K562 (cell line): Measurements from ENCODE around the gene MAB21L4. TPM values are rescaled to one million over a fixed set of nuclear protein-coding genes. Genes with fewer than 3 reads are reported as not detected.

Source experiments
- ATAC-seq: fragments of 200-7000 bp; cut with Tn5 transposase; 3 replicates; pipeline ENCODE4 v1.9.1; 2020; ENCODE audit warnings: moderate library complexity
- BruUV-seq: library from RNA; stranded (reverse); fragments of 400-500 nt; replicated peaks from 2 replicates; lab custom pipeline; 2021; lab: Mats Ljungman, UMichigan
- CTCF ChIA-PET: fragments of 300-600 bp; formaldehyde crosslinking; extraction: SDS; loops from one replicate; lab custom pipeline; 2021; ENCODE audit warnings: low intra/inter-chr PET ratio; lab: Yijun Ruan, JAX
- POLR2A ChIA-PET: fragments of 300-600, 350-650 bp; sonication (Branson Sonifier 250); formaldehyde crosslinking; extraction: SDS; loops from one replicate; lab custom pipeline; 2021; ENCODE audit warnings: antibody characterized with exemption, inconsistent platforms; lab: Yijun Ruan, JAX
- DNase-seq, 4 experiments: peaks; one replicate each; pipeline versions ENCODE4 v3.0.0 to v3.0.0-alpha.2; 2011 to 2018; ENCODE audit warnings: low spot score in 3 of 4, mixed read lengths in 3 of 4; ENCODE audit errors: extremely low read depth in 1 of 4
- FAIRE-seq: peaks from 2 replicates; lab custom pipeline; 2011; peaks lifted over from hg19 to GRCh38; lab: Jason Lieb, UNC
- H2AFZ ChIP-seq: 2 replicates; pipeline ENCODE4 v1.6.0; 2011; ENCODE audit warnings: low read depth, low read length, control low read depth, inconsistent platforms
- H3K27ac ChIP-seq: fragments of 200-600 bp; 3 replicates; pipeline ENCODE4 v1.8.0; 2011; ENCODE audit warnings: low read depth, mild to moderate bottlenecking, control low read depth, inconsistent platforms, low read length, moderate library complexity, mixed read lengths; ENCODE audit errors: extremely low read depth
- H3K27me3 ChIP-seq, 2 experiments: fragments of 300-600 bp in 1 of 2; 2 replicates in 1 of 2; 3 replicates in 1 of 2; pipeline versions ENCODE4 v1.6.0 to v1.8.0; 2011; ENCODE audit warnings: inconsistent platforms in 2 of 2, low read length in 2 of 2, mild to moderate bottlenecking in 1 of 2, mixed read lengths in 1 of 2, moderate library complexity in 1 of 2; ENCODE audit not compliant: control insufficient read depth in 2 of 2, insufficient read depth in 2 of 2
- H3K36me3 ChIP-seq: fragments of 300-600 bp; 3 replicates; pipeline ENCODE4 v1.8.0; 2011; ENCODE audit warnings: mild to moderate bottlenecking, low read length, inconsistent platforms; ENCODE audit not compliant: control insufficient read depth, insufficient read depth
- H3K4me1 ChIP-seq, 2 experiments: fragments of 200-600 bp in 1 of 2; replicated peaks in 1 of 2; 2 replicates in 1 of 2; 3 replicates in 1 of 2; pipeline versions ENCODE4 v1.5.1 to v1.8.0; 2011; ENCODE audit warnings: inconsistent platforms in 2 of 2, low read length in 2 of 2, mild to moderate bottlenecking in 1 of 2, mixed read lengths in 1 of 2, moderate library complexity in 1 of 2; ENCODE audit not compliant: control insufficient read depth in 2 of 2, insufficient read depth in 2 of 2
- H3K4me2 ChIP-seq: 2 replicates; pipeline ENCODE4 v1.6.1; 2011; ENCODE audit warnings: low read length, control low read depth, inconsistent platforms, mixed read lengths; ENCODE audit not compliant: insufficient read depth
- H3K4me3 ChIP-seq: fragments of 200-600 bp; sonication (generic), shearing (Covaris generic); 2 replicates; pipeline ENCODE4 v1.5.1; 2016; ENCODE audit warnings: control low read depth, inconsistent platforms
- H3K79me2 ChIP-seq: fragments of 200-600 bp; 3 replicates; pipeline ENCODE4 v1.8.0; 2011; ENCODE audit warnings: low read length, inconsistent platforms; ENCODE audit not compliant: control insufficient read depth, insufficient read depth
- H3K9ac ChIP-seq, 2 experiments: 2 replicates each; pipeline versions ENCODE4 v1.6.0 to v1.6.1; 2011; ENCODE audit warnings: low read depth in 2 of 2, low read length in 2 of 2, control low read depth in 1 of 2, inconsistent platforms in 1 of 2, mild to moderate bottlenecking in 1 of 2, mixed read lengths in 1 of 2; ENCODE audit not compliant: insufficient read depth in 1 of 2
- H3K9me1 ChIP-seq: one replicate; pipeline ENCODE4 v1.6.0; 2011; ENCODE audit warnings: inconsistent platforms, mild to moderate bottlenecking, low read length, moderate library complexity; ENCODE audit not compliant: control insufficient read depth, insufficient read depth
- H3K9me3 ChIP-seq: replicated peaks from 2 replicates; pipeline ENCODE4 v1.5.1; 2011; ENCODE audit warnings: low read depth, low read length, inconsistent platforms; ENCODE audit not compliant: control insufficient read depth, insufficient read depth
- H4K20me1 ChIP-seq: replicated peaks from 2 replicates; pipeline ENCODE4 v1.6.1; 2011; ENCODE audit warnings: low read length, inconsistent platforms, mixed read lengths; ENCODE audit not compliant: control insufficient read depth, insufficient read depth
- BDP1 ChIP-seq: IDR thresholded peaks from 3 replicates; pipeline ENCODE4 v1.6.1; 2011; ENCODE audit not compliant: insufficient read length, insufficient read depth
- HMBOX1 ChIP-seq: sonication (generic); IDR thresholded peaks from 2 replicates; pipeline ENCODE4 v1.6.1; 2016
- LEF1 ChIP-seq: fragments of 450-650 bp; IDR thresholded peaks from 2 replicates; pipeline ENCODE4 v1.6.1; 2016; ENCODE audit warnings: mild to moderate bottlenecking
- NR4A1 ChIP-seq, 2 experiments: fragments of 250-450 bp in 1 of 2; fragments of 450-650 bp in 1 of 2; sonication (Bioruptor Pico) in 1 of 2; IDR thresholded peaks; 2 replicates each; pipeline versions ENCODE4 v1.4.0 to v1.6.1; 2016 to 2020; ENCODE audit warnings: mild to moderate bottlenecking in 2 of 2, missing compliant biosample characterization in 1 of 2, missing genetic modification characterization in 1 of 2, moderate library complexity in 1 of 2
- PYGO2 ChIP-seq: fragments of 450-650 bp; IDR thresholded peaks from 2 replicates; pipeline ENCODE4 v1.6.1; 2016; ENCODE audit warnings: mild to moderate bottlenecking, missing genetic modification characterization, moderate library complexity, missing compliant biosample characterization
- RBM14 ChIP-seq: fragments of 200-400 bp; formaldehyde crosslinking; IDR thresholded peaks from 2 replicates; pipeline ENCODE4 v1.6.1; 2018; ENCODE audit warnings: low read depth, mild to moderate bottlenecking, low read length, moderate library complexity, borderline replicate concordance; ENCODE audit not compliant: insufficient read depth
- RBM22 ChIP-seq: fragments of 200-400 bp; formaldehyde crosslinking; IDR thresholded peaks from 2 replicates; pipeline ENCODE4 v1.6.1; 2018; ENCODE audit warnings: low read length, low read depth; ENCODE audit not compliant: poor library complexity, severe bottlenecking
- SAFB2 ChIP-seq: fragments of 200-400 bp; formaldehyde crosslinking; IDR thresholded peaks from 2 replicates; pipeline ENCODE4 v1.6.1; 2018; ENCODE audit warnings: borderline replicate concordance, low read length, low read depth, moderate library complexity; ENCODE audit not compliant: severe bottlenecking
- THRB ChIP-seq: fragments of 450-650 bp; formaldehyde crosslinking; conservative IDR thresholded peaks from 2 replicates; pipeline ENCODE4 v1.4.0; 2022; ENCODE audit warnings: mild to moderate bottlenecking, missing genetic modification characterization
- TSC22D4 ChIP-seq: fragments of 450-650 bp; IDR thresholded peaks from 2 replicates; pipeline ENCODE4 v1.6.1; 2016; ENCODE audit warnings: missing genetic modification characterization, missing biosample characterization, control low read depth
- WGBS: fragments of 100-300 bp; shearing (Covaris generic); methylation state at CpG from one replicate; pipeline ENCODE4 v1.1.6; 2016; ENCODE audit warnings: low coverage, mixed read lengths; ENCODE audit not compliant: insufficient coverage; ENCODE audit errors: missing lambda C conversion rate; 5-methylcytosine and 5-hydroxymethylcytosine counted together
- in situ Hi-C: fragments of 300-500 bp; cut with MboI; formaldehyde crosslinking; loops from 4 replicates; pipeline ENCODE4 v1.15.0; 2018; ENCODE audit warnings: inconsistent platforms, mixed read lengths
- intact Hi-C: fragments of 100-400 bp; cut with micrococcal nuclease; formaldehyde crosslinking; loops from 2 replicates; pipeline ENCODE4 v1.14.2; 2022
- polyA plus RNA-seq, 8 experiments: library from polyadenylated mRNA; depleted of rRNA in 4 of 8; stranded (reverse) in 5 of 8; unstranded in 3 of 8; fragments of >200 nt; fragmentation: Nextera tagmentation in 2 of 8; fragmentation: Illumina TruSeq in 1 of 8; extraction: Ambion mirVana in 2 of 8; extraction: Trizol in 1 of 8; gene quantifications; 2 replicates each; pipeline versions ENCODE4 v1.2.1 to v1.2.3, GENCODE V29; 2011 to 2014; ENCODE audit warnings: inconsistent platforms in 1 of 8, missing spikeins in 1 of 8
- total RNA-seq, 7 experiments: library from RNA; depleted of rRNA in 6 of 7; stranded (reverse); fragments of >200 nt in 6 of 7; fragmentation: Illumina TruSeq in 2 of 7; extraction: Trizol in 2 of 7; gene quantifications; 2 replicates each; pipeline versions ENCODE4 v1.2.1 to v1.2.3, GENCODE V29; 2011 to 2021; ENCODE audit warnings: low replicate concordance in 1 of 7

Gene MAB21L4
- total and polyA plus RNA-seq, 9 of the 15 experiments (the other 6 are each of a cell fraction or from before 2014, with no cell fraction given), result 0.03 TPM; not detected in 8

GRCh38 chr2:240884745-240885144 is 11.2 kb downstream of the MAB21L4 start:
- no peak overlapping the region for H3K9ac ChIP-seq
- TF ChIP-seq LEF1, result no peak
- no peak for TF ChIP-seq TSC22D4 (tag)
- no peak for TF ChIP-seq HMBOX1
- no peak for TF ChIP-seq NR4A1 (CRISPR knock-in tag; IDR thresholded peaks at IDR 0.05)
- no peak for TF ChIP-seq NR4A1 (tag; IDR thresholded peaks at IDR 0.05)
- no peak overlapping the region for H3K4me3 ChIP-seq
- H3K9me1 ChIP-seq, result no peaks in the 10 kb centered on the region
- H4K20me1 ChIP-seq, result no peaks in the 10 kb centered on the region
- ATAC-seq, result no peak
- POLR2A ChIA-PET, result no interaction called here
- peaks cover 0 to 4% of the 10 kb centered on the region in 2 experiments; a peak in 1 of 5 replicates for H3K27me3 ChIP-seq
- H3K27ac ChIP-seq, result no peak overlapping the region
- in situ Hi-C loops (no loop called here), intact Hi-C loops (no loop called here)
- H3K36me3 ChIP-seq, result no peaks in the 10 kb centered on the region
- H3K9me3 ChIP-seq, result no peaks in the 10 kb centered on the region
- H2AFZ ChIP-seq, result no peak overlapping the region
- H3K79me2 ChIP-seq, result no peaks in the 10 kb centered on the region
- BruUV-seq, result no TSS peak
- DNase-seq, result no peak
- no peak for FAIRE-seq
- H3K4me2 ChIP-seq, result no peak overlapping the region
- CTCF ChIA-PET, result no interaction called here
- peaks cover 0 to 5% of the 10 kb centered on the region in 2 experiments; a peak in 2 of 5 replicates for H3K4me1 ChIP-seq
- 0% methylated on average over 3 of the region's 3 CpGs for WGBS

- peaks cover 0 to under 1% of the 10 kb centered on the region in 2 experiments; a peak in 1 of 5 replicates for H3K27me3 ChIP-seq
- no peaks in the 10 kb centered on the region for H3K9me3 ChIP-seq
- 0% methylated on average over 2 of the region's 2 CpGs for WGBS
- ChIA-PET POLR2A (no interaction called here), CTCF (no interaction called here)
- no peak overlapping the region for H3K27ac ChIP-seq
- DNase-seq (no peak), FAIRE-seq (no peak), ATAC-seq (no peak)
- no peaks in the 10 kb centered on the region for H3K9me1 ChIP-seq
- H3K4me2 ChIP-seq, result no peak overlapping the region
- intact Hi-C loops, result no loop called here
- H3K36me3 ChIP-seq, result no peaks in the 10 kb centered on the region
- H3K9ac ChIP-seq, result no peak overlapping the region
- no peaks in the 10 kb centered on the region for H4K20me1 ChIP-seq
- H2AFZ ChIP-seq, result no peak overlapping the region
- in situ Hi-C loops, result no loop called here
- peaks cover 0 to 5% of the 10 kb centered on the region in 2 experiments; a peak in 2 of 5 replicates for H3K4me1 ChIP-seq
- H3K79me2 ChIP-seq, result no peaks in the 10 kb centered on the region
- BruUV-seq, result no TSS peak
- no peak overlapping the region for H3K4me3 ChIP-seq
- TF ChIP-seq PYGO2 (no peak), RBM22 (no peak), RBM14 (no peak), BDP1 (no peak), THRB (CRISPR knock-in tag) (no peak), SAFB2 (no peak)
Observed at GRCh38 chr2:240884221-240884620, 11.7 kb downstream of the MAB21L4 start.
